ENCODE results near the gene AFAP1. TPM values are rescaled to one million over a fixed set of nuclear protein-coding genes. Genes with fewer than 3 reads are reported as not detected.

AFAP1 gene
- polyA plus RNA-seq, 2 donors, result 2.0 to 4.0 TPM

GRCh38 chr4:7810783-7811535 is 128.7 kb downstream of the AFAP1 start:
- no peak overlapping the region for H3K4me3 ChIP-seq (ENCODE audit: low read depth in 1 of 2, low read length in 2 of 2)
- peaks cover 0 to 8% of the 10 kb centered on the region in 2 donors for H3K36me3 ChIP-seq (ENCODE audit: control insufficient read depth in 2 of 2, insufficient read depth in 2 of 2, low read length in 1 of 2)
- H3K27ac ChIP-seq (ENCODE audit: low read depth in 2 of 2, low read length in 1 of 2), result peak overlapping the region; percentile 74 to 79
- peaks cover 0 to 10% of the 10 kb centered on the region in 2 donors for H3K4me1 ChIP-seq (ENCODE audit: control insufficient read depth in 2 of 2, insufficient read depth in 2 of 2, low read length in 1 of 2)
- no peaks in the 10 kb centered on the region for H3K27me3 ChIP-seq (ENCODE audit: control insufficient read depth in 1 of 2, insufficient read depth in 2 of 2, low read length in 2 of 2)
- H3K9me3 ChIP-seq (ENCODE audit: control insufficient read depth in 2 of 2, insufficient read depth in 1 of 2, low read depth in 1 of 2, low read length in 1 of 2), result peaks cover 0 to 4% of the 10 kb centered on the region in 2 donors
- 80 to 85% methylated on average over 36 of the region's 36 CpGs for WGBS, 2 donors

DNA sequence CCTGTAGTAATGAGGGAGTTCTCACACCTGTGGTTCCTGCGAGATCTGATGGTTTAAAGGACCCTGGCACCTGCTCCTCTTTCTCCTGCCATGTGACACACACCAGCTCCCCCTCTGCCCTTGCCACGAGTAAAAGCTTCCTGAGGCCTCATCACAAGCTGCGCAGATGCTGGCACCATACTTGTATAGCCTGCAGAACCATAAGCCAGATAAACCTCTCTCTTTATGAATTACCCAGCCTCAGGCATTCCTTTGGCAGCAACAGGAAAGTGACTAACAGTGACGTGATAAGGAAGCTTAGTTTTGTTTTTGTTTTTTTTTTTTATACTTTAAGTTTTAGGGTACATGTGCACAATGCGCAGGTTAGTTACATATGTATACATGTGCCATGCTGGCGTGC is 130.9 kb downstream of the AFAP1 start:
- H3K4me1 ChIP-seq (ENCODE audit: control insufficient read depth in 2 of 2, insufficient read depth in 2 of 2, low read length in 1 of 2), result peaks cover 0 to 10% of the 10 kb centered on the region in 2 donors
- H3K27ac ChIP-seq (ENCODE audit: low read depth in 2 of 2, low read length in 1 of 2), result peak overlapping the region in 1 of 2 donors; percentile 36
- H3K9me3 ChIP-seq (ENCODE audit: control insufficient read depth in 2 of 2, insufficient read depth in 1 of 2, low read depth in 1 of 2, low read length in 1 of 2), result peaks cover 0 to 4% of the 10 kb centered on the region in 2 donors
- no peaks in the 10 kb centered on the region for H3K27me3 ChIP-seq (ENCODE audit: control insufficient read depth in 1 of 2, insufficient read depth in 2 of 2, low read length in 2 of 2)
- peaks cover 0 to 4% of the 10 kb centered on the region in 2 donors for H3K36me3 ChIP-seq (ENCODE audit: control insufficient read depth in 2 of 2, insufficient read depth in 2 of 2, low read length in 1 of 2)
- WGBS, 2 donors, result 71 to 75% methylated on average over 6 of the region's 6 CpGs
- no peak overlapping the region for H3K4me3 ChIP-seq (ENCODE audit: low read depth in 1 of 2, low read length in 2 of 2)

GRCh38 chr4:7808181-7808580 is 131.5 kb downstream of the AFAP1 start:
- H3K36me3 ChIP-seq (ENCODE audit: control insufficient read depth in 2 of 2, insufficient read depth in 2 of 2, low read length in 1 of 2), result peaks cover 0 to 4% of the 10 kb centered on the region in 2 donors
- peaks cover 0 to 4% of the 10 kb centered on the region in 2 donors for H3K9me3 ChIP-seq (ENCODE audit: control insufficient read depth in 2 of 2, insufficient read depth in 1 of 2, low read depth in 1 of 2, low read length in 1 of 2)
- H3K27me3 ChIP-seq (ENCODE audit: control insufficient read depth in 1 of 2, insufficient read depth in 2 of 2, low read length in 2 of 2), result no peaks in the 10 kb centered on the region
- peak overlapping the region; percentile 6 to 48 for H3K27ac ChIP-seq (ENCODE audit: low read depth in 2 of 2, low read length in 1 of 2)
- peaks cover 0 to 10% of the 10 kb centered on the region in 2 donors for H3K4me1 ChIP-seq (ENCODE audit: control insufficient read depth in 2 of 2, insufficient read depth in 2 of 2, low read length in 1 of 2)
- no peak overlapping the region for H3K4me3 ChIP-seq (ENCODE audit: low read depth in 1 of 2, low read length in 2 of 2)
- WGBS, 2 donors, result 93 to 96% methylated on average over 8 of the region's 8 CpGs

DNA sequence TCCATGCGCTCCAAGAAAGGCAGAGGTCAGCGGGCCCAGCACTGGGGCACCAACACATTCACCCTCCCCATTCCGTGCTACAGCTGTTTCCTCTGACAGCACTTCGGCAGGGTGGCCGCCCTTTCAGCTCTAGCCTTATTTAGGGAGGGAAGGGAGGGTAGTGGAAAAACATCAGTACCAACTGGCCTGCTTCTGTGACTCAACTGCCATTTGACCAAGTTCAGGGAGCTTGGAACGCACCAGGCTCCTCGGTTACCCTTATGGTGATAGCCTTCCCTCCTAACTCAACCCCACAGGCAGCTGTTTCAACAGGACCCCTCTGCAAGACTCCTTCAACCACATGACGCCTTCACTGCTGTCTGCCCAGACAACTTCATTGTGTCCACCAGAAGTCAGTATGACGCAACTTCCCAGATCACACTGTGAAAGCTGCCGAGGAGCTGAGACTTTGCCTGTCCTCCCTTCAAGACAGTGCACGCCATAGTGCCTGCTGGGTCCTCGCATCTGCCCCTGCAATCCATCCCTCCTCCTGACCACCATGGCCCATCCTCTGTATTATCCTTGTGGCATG is 132.2 kb downstream of the AFAP1 start:
- Histone ChIP-seq H3K36me3 (ENCODE audit: control insufficient read depth in 2 of 2, insufficient read depth in 2 of 2, low read length in 1 of 2) (peaks cover 0 to 4% of the 10 kb centered on the region in 2 donors), H3K9me3 (ENCODE audit: control insufficient read depth in 2 of 2, insufficient read depth in 1 of 2, low read depth in 1 of 2, low read length in 1 of 2) (peaks cover 0 to 4% of the 10 kb centered on the region in 2 donors), H3K27ac (ENCODE audit: low read depth in 2 of 2, low read length in 1 of 2) (peak overlapping the region; percentile 48 to 78), H3K27me3 (ENCODE audit: control insufficient read depth in 1 of 2, insufficient read depth in 2 of 2, low read length in 2 of 2) (no peaks in the 10 kb centered on the region), H3K4me1 (ENCODE audit: control insufficient read depth in 2 of 2, insufficient read depth in 2 of 2, low read length in 1 of 2) (peaks cover 0 to 10% of the 10 kb centered on the region in 2 donors), H3K4me3 (ENCODE audit: low read depth in 1 of 2, low read length in 2 of 2) (no peak overlapping the region)
- 71 to 77% methylated on average over 12 of the region's 12 CpGs for WGBS, 2 donors

DNA sequence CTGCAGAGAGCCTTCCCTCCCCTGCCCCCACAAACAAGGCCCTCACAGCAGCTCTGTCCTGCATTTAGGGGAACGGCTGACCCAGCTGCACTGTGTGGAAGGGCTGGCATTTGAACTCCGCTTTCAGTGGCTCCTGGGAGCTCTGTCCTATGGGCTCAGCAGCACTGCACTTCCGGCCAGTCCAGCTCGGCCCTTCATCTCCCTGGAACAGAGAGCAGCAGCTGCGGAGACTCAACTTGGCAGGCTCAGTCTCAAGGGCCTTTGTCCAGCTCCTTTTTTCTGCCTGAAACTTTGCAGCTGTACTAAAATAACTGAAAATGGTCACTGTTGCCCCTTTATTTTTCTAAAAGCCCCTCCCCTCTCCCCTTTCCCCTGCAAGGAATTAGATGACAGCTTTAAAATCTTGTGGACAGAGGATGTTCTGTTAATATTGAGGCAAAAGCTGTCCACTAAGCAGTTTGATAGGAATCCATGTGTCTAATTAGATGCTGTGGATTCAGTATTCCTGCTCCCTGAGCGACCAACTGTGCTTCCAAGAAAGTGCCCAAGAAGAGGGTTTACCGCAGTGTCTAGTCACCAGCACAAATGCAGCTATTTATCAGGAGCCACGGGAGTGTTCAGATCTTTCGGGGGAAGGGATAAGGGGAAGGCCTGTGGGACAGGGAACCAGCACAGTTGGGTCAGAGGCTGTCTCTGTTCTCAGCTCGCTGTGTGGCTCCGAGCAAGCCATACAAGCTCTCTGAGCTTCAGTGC is 133.1 kb downstream of the AFAP1 start:
- H3K36me3 ChIP-seq (ENCODE audit: control insufficient read depth in 2 of 2, insufficient read depth in 2 of 2, low read length in 1 of 2), result peaks cover 0 to 4% of the 10 kb centered on the region in 2 donors
- peaks cover 0 to 9% of the 10 kb centered on the region in 2 donors for H3K4me1 ChIP-seq (ENCODE audit: control insufficient read depth in 2 of 2, insufficient read depth in 2 of 2, low read length in 1 of 2)
- H3K9me3 ChIP-seq (ENCODE audit: control insufficient read depth in 2 of 2, insufficient read depth in 1 of 2, low read depth in 1 of 2, low read length in 1 of 2), result peaks cover 0 to 4% of the 10 kb centered on the region in 2 donors
- no peaks in the 10 kb centered on the region for H3K27me3 ChIP-seq (ENCODE audit: control insufficient read depth in 1 of 2, insufficient read depth in 2 of 2, low read length in 2 of 2)
- peak overlapping the region; percentile 45 to 73 for H3K27ac ChIP-seq (ENCODE audit: low read depth in 2 of 2, low read length in 1 of 2)
- H3K4me3 ChIP-seq (ENCODE audit: low read depth in 1 of 2, low read length in 2 of 2), result no peak overlapping the region
- 68 to 75% methylated on average over 11 of the region's 11 CpGs for WGBS, 2 donors

GRCh38 chr4:7805533-7806337 is 133.9 kb downstream of the AFAP1 start:
- WGBS, 2 donors, result 52 to 60% methylated on average over 21 of the region's 21 CpGs
- Histone ChIP-seq H3K27me3 (ENCODE audit: control insufficient read depth in 1 of 2, insufficient read depth in 2 of 2, low read length in 2 of 2) (no peaks in the 10 kb centered on the region), H3K9me3 (ENCODE audit: control insufficient read depth in 2 of 2, insufficient read depth in 1 of 2, low read depth in 1 of 2, low read length in 1 of 2) (peaks cover 0 to 4% of the 10 kb centered on the region in 2 donors), H3K4me3 (ENCODE audit: low read depth in 1 of 2, low read length in 2 of 2) (no peak overlapping the region), H3K36me3 (ENCODE audit: control insufficient read depth in 2 of 2, insufficient read depth in 2 of 2, low read length in 1 of 2) (peaks cover 0 to 4% of the 10 kb centered on the region in 2 donors), H3K27ac (ENCODE audit: low read depth in 2 of 2, low read length in 1 of 2) (peak overlapping the region; percentile 45 to 73), H3K4me1 (ENCODE audit: control insufficient read depth in 2 of 2, insufficient read depth in 2 of 2, low read length in 1 of 2) (peaks cover 0 to 5% of the 10 kb centered on the region in 2 donors)

DNA sequence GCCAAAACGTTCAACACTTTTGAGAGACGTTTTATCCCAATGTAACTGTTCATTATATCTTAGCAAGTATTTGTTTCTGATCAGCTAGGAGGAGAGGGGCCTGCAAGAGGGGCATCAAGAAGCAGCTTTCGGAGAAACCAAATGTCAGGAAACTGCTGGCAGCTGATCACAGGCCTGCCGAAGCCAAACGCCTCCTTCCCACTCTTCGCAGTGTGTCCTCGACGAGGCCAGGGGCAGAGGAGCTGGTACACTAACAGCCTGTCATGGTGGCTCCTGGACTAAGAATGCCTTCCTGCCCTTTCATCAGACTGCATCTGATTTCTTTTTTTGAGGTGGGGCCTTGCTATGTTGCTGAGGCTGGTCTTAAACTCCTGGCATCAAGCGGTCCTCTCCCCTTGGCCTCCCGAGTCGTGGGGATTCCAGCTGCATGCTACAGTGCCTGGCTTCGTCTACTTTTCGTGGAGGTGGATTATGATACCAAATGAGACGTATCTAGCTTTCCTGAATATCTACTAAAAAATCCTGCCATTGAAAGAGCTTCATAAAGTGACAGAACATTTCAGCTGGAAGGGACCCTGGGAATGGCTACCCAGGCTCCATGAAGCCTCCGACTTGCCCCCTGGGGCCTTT is 134.8 kb downstream of the AFAP1 start:
- Histone ChIP-seq H3K4me3 (ENCODE audit: low read depth in 1 of 2, low read length in 2 of 2) (no peak overlapping the region), H3K9me3 (ENCODE audit: control insufficient read depth in 2 of 2, insufficient read depth in 1 of 2, low read depth in 1 of 2, low read length in 1 of 2) (peaks cover 0 to 4% of the 10 kb centered on the region in 2 donors), H3K36me3 (ENCODE audit: control insufficient read depth in 2 of 2, insufficient read depth in 2 of 2, low read length in 1 of 2) (peaks cover 3 to 11% of the 10 kb centered on the region in 2 donors), H3K27me3 (ENCODE audit: control insufficient read depth in 1 of 2, insufficient read depth in 2 of 2, low read length in 2 of 2) (no peaks in the 10 kb centered on the region), H3K27ac (ENCODE audit: low read depth in 2 of 2, low read length in 1 of 2) (peak overlapping the region in 1 of 2 donors; percentile 24), H3K4me1 (ENCODE audit: control insufficient read depth in 2 of 2, insufficient read depth in 2 of 2, low read length in 1 of 2) (peaks cover 0 to 4% of the 10 kb centered on the region in 2 donors)
- 82 to 83% methylated on average over 15 of the region's 15 CpGs for WGBS, 2 donors

DNA sequence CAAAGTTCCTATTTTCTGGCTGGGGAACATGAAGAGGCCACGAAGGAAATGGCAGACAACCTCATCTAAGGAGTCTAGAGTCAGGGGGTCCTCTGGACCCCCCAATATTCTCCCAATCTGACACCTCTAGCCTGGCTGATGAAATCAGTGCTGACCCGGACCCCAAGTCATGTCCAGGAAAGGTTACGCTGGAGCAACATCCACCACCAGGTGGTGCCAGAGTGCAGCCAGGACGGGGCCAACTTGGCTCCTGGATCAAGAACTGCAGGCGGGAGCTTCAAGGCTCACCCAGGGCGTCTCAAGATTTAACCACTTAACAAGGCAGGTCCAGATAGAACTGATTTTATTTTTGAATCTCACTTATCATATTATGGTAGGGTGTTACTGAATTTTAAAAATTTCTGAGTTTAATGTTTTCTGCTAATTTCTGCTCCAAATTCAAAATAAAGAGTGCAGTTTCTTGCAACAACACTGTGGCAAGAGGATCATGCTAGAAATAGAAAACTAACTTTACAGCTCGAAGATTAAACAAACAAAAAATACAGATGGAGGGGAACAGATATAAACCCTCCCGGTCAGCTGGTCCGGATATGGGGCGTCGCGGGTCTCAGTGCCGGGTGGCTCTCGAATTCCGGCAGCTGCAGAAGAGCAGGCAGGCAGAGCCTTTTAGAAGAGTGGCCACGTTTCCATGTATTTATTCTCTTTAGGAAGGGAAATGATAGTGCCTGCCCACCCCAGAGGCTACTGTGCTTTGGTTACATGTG is 135.5 kb downstream of the AFAP1 start:
- H3K36me3 ChIP-seq (ENCODE audit: control insufficient read depth in 2 of 2, insufficient read depth in 2 of 2, low read length in 1 of 2), result peaks cover 3 to 11% of the 10 kb centered on the region in 2 donors
- H3K4me1 ChIP-seq (ENCODE audit: control insufficient read depth in 2 of 2, insufficient read depth in 2 of 2, low read length in 1 of 2), result peaks cover 0 to 4% of the 10 kb centered on the region in 2 donors
- H3K27me3 ChIP-seq (ENCODE audit: control insufficient read depth in 1 of 2, insufficient read depth in 2 of 2, low read length in 2 of 2), result no peaks in the 10 kb centered on the region
- H3K4me3 ChIP-seq (ENCODE audit: low read depth in 1 of 2, low read length in 2 of 2), result no peak overlapping the region
- 44 to 45% methylated on average over 16 of the region's 16 CpGs for WGBS, 2 donors
- peak overlapping the region in 1 of 2 donors; percentile 24 for H3K27ac ChIP-seq (ENCODE audit: low read depth in 2 of 2, low read length in 1 of 2)
- H3K9me3 ChIP-seq (ENCODE audit: control insufficient read depth in 2 of 2, insufficient read depth in 1 of 2, low read depth in 1 of 2, low read length in 1 of 2), result peaks cover 0 to 4% of the 10 kb centered on the region in 2 donors
